GM21360 (cell line): Measurements from ENCODE around the gene CCDC174.
"Not testable (repeated sequence)": the region's sequence is repeated elsewhere in the genome, so short reads cannot be mapped to it uniquely, and the experiment has no call there.

Experiments
- ATAC-seq: cut with Tn5 transposase; IDR thresholded peaks from one replicate; pipeline ENCODE4 v1.9.1; 2021; ENCODE audit warnings: mild to moderate bottlenecking, moderate library complexity; ENCODE audit not compliant: unreplicated experiment

Gene CCDC174

GRCh38 chr3:14649466-14649865 is 2.1 kb upstream of the CCDC174 start:
- no peak for ATAC-seq

DNA sequence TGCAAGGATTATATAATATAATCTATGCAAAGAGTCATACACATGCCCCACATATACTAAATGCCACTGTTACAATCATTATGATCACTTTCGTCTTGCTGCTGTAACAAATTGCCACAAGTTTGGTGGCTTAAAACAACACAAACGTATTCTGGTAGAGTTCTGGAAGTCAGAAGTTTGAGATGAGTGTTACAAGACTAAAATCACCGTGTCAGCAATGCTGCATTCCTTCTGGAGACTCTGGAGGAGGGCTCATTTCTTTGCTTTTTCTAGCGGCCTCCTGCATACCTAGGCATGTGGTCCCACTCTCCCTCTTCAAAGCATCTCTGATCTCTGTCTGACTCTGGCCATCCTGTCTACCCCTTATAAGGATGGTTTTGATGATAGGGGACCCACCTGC is 1.4 kb upstream of the CCDC174 start:
- ATAC-seq: no peak

GRCh38 chr3:14652360-14652907 is 872 bp downstream of the CCDC174 start:
- ATAC-seq: not testable (repeated sequence)

GRCh38 chr3:14657579-14657978 is 6.0 kb downstream of the CCDC174 start:
- peak; percentile 37 for ATAC-seq

GRCh38 chr3:14658978-14659377 is 7.4 kb downstream of the CCDC174 start:
- ATAC-seq: no peak

DNA sequence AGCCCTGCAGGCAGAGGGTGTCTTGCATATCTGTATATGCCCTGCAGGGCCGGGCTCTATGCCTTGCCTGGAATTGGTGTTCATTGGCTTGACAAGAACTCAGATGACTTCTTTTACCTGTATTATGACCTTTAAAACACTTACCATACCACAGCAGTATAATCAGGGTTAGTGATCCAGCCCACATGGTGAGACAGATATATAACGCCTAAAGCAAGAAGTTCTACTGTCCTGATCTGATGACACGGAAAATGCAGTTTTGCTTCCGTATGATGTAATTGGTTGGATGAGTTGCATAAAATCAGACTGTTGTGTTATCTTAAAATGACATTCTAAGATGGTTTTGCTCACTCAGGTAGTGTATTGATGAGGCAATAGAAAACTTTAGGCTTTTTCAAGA is 9.4 kb downstream of the CCDC174 start:
- no peak for ATAC-seq

DNA sequence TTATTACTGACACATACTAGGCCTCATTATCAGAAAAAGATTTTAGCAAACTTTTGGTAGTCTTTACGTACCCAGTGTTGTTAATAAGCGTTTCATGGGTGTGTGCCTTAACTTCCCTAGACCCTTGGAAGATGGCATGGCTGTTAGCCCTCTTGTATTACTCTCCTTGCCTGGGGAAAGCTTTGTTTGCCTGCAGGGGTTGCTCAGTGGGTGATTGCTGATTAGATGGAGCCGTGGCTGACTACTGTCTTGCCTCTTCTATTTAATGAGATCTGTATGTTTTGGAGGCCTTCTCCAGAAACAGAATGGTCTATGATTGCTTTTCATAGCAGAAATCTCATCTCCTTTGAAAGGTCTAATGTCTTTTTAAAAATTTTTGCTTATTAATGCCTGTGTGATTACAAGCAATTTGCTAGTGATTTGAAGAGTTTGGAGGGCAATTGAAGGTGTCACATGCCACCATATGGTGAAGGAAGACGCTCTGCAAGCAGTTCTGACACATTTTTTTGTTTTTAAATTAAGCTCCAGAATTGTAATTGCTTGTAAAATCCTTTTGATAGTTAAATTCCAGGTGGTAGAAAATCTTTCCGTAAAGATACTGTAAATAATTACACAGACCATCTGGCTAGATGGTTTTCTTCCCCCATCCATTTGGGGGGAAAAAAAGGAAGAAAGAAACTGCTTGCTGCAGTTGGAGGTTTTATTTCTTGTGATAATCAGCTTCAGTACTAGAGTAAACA is 12.0 kb downstream of the CCDC174 start:
- ATAC-seq: no peak

- no peak for ATAC-seq
Observed at GRCh38 chr3:14664170-14664569, 12.6 kb downstream of the CCDC174 start.

DNA sequence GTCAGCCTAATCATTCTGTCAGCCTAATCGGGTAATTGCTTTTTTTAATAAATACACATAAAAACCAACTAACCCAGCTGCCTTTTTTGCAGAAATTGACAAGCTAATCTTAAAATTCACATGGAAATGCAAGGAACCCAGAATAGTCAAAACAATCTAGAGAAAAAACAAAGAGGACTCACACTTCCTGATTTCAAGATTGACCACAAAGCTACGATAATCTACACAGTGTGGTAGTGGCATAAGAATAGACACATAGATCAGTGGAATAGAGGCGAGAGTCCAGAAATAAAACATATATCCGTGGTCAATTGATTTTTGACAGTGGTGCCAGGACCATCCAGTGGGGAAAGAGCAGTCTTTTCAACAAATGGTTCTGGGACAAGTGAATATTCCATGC is 21.0 kb downstream of the CCDC174 start:
- no peak for ATAC-seq

GRCh38 chr3:14674841-14675240 is 23.3 kb downstream of the CCDC174 start, which contains the start of gene C3orf20:
TSS of gene C3orf20 (plus strand) at chr3:14675141. CDS start at chr3:14682714, 7,573 bp downstream.
- ATAC-seq: no peak

DNA sequence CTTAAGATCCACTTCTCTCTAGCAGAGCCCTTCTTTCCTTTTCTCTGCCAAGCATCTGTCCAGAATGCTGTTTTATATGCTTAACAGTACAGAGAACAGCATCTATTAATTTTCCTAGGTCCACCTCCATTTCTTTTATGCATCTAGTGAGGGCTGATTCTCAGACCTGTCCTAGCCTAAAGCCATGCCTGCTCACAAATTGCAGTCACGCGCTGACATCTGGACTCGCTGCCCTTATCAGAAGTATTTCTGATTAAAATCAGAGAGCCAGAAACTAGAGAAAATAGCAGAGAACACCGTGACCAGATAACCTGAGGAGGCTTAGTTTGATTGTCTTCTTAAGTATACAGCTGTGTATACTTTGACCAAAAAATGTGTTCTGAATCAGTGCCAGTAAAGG is 25.3 kb downstream of the CCDC174 start:
- no peak for ATAC-seq

GRCh38 chr3:14678015-14678503 is 26.5 kb downstream of the CCDC174 start:
- ATAC-seq: no peak

DNA sequence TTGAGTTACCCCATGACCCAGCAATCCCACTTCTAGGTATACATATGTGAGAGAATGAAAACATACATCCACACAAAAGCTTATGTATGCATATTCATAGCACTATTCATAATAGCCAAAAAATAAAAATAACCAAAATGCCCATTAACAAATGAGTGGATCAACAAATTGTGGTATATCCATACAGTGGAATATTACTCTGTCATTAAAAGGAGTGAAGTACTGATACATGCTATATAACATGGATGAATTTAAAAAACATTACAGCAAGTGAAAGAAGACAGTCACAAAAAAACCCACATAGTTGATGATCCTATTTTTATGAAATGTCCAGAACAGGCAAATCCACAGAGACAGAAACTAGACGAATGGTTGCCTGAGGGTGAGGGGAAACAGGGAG is 28.6 kb downstream of the CCDC174 start:
- ATAC-seq: no peak

DNA sequence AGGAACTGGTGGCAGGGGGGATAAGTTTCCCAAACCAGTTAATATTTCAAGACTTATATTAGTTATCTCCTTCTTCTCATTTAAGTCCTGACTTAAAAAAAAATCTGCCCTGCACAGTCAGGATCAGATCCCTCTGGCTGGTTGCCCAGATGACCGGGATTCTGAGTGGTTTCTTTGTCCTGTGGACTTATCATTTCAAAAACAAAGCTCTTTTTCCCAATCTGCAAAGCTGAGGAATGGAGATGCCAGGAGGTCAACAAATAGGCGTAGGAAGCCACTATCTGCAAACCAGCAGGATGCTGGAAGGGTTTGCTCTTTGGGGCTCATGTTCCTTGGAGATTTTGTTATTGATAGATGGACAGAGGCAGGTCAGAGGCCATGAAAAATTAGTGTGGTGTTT is 29.2 kb downstream of the CCDC174 start:
- ATAC-seq: no peak

DNA sequence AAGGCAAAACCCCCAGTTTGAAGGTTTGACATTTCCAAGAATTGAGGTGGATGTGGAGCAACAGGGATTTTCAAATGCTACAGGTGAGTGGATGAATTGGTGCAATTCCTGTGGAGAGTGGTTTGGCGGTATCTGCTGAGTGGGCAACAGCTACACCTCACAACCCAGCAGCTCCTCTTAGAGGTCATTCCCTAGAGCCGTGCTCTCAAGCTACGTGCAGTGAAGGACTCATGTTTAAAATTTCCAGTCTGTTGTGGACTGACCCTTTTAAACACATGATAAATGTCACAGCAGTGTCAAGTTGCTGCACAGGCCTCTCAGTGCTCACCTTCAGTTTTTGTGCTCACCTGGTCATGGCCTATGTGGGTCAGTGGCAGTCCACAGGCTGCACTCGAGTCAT is 32.9 kb downstream of the CCDC174 start:
- ATAC-seq: no peak

GRCh38 chr3:14685179-14685578 is 33.6 kb downstream of the CCDC174 start:
- ATAC-seq: no peak

DNA sequence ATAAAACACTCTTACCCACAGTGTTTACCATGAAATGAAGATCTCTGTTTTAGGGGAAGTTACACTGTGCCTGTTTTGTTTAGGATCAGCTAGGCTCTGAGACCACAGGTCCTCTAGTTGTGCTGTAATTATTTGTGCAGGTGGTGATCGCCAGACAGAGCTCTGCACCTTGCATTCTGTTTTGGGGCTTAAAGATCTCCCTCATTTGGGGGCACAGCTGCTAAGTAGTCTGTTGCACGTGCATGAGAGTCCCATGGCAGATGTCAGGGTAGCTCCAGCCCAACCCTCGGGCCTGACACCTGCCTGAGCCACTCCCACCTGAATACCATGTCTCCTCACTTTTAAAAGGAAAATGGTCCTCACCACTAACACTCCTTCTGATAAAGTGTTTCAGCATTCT is 35.8 kb downstream of the CCDC174 start:
- no peak for ATAC-seq

- ATAC-seq: peak; percentile 35
Observed at GRCh38 chr3:14688525-14688924, 37.0 kb downstream of the CCDC174 start.

- ATAC-seq: peak; percentile 38
Observed at GRCh38 chr3:14689247-14689980, 37.9 kb downstream of the CCDC174 start.

GRCh38 chr3:14691239-14691638 is 39.7 kb downstream of the CCDC174 start:
- ATAC-seq: peak; percentile 41

GRCh38 chr3:14691719-14692118 is 40.2 kb downstream of the CCDC174 start:
- no peak for ATAC-seq
